Measurements from ENCODE around the gene C14orf119. TPM values are rescaled to one million over a fixed set of nuclear protein-coding genes. Genes with fewer than 3 reads are reported as not detected.

The C14orf119 gene
- total and polyA plus RNA-seq, 9 of the 15 experiments (the other 6 are each of a cell fraction or from before 2014, with no cell fraction given): 36.7 to 251 (median 51.8) TPM

DNA sequence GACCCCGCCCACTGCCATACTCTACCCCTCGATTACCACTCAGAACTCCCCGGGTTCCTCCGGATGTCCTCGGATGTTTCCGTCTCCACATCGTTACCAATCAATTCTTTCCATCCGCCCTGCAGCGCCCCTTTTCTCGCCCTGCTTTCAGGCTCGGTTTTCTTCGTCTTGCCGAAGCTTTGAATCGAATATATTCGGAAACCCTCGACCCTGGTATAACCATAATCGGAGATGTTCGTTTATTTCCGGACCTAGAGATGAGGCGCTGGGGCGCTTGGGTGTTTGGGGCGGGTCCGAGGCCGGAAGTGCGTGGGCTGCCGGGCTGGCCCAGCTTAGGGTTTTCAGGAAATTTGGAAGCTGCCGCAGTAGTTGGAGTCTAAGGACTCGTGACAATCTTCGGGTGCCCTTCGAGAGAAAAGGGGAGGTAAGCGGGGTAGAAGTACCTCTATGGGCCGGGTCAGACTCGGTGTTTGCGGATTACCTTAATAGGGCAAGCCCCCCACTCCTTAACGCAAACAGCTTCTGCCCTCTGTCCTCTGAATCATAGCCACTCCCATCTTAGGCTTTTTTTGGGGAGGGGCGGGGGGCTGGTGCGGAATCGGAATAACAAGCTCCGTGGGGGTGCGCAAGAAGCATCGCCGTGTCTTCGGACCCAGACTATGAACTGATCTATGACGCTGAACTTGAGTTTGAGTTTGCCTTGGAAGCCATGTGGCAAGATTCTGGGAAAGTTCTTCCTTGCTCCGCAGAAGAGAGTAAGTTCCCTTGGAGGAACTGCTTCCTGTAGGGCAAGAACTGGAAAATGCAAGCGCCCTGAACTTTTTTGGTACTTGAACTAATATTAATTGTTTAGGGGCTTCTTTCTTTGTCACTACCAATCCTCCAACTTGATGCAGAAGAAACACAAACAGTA is at the start of gene C14orf119 (continued):
- TF ChIP-seq, protein P1, sequence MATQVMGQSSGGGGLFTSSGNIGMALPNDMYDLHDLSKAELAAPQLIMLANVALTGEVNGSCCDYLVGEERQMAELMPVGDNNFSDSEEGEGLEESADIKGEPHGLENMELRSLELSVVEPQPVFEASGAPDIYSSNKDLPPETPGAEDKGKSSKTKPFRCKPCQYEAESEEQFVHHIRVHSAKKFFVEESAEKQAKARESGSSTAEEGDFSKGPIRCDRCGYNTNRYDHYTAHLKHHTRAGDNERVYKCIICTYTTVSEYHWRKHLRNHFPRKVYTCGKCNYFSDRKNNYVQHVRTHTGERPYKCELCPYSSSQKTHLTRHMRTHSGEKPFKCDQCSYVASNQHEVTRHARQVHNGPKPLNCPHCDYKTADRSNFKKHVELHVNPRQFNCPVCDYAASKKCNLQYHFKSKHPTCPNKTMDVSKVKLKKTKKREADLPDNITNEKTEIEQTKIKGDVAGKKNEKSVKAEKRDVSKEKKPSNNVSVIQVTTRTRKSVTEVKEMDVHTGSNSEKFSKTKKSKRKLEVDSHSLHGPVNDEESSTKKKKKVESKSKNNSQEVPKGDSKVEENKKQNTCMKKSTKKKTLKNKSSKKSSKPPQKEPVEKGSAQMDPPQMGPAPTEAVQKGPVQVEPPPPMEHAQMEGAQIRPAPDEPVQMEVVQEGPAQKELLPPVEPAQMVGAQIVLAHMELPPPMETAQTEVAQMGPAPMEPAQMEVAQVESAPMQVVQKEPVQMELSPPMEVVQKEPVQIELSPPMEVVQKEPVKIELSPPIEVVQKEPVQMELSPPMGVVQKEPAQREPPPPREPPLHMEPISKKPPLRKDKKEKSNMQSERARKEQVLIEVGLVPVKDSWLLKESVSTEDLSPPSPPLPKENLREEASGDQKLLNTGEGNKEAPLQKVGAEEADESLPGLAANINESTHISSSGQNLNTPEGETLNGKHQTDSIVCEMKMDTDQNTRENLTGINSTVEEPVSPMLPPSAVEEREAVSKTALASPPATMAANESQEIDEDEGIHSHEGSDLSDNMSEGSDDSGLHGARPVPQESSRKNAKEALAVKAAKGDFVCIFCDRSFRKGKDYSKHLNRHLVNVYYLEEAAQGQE (IDR thresholded peaks at IDR 0.05; ENCODE audit: borderline replicate concordance): no peak
- TF ChIP-seq, protein P1 (CRISPR knock-in tag; IDR thresholded peaks at IDR 0.05; ENCODE audit: low read depth): peak; percentile 62; the same call in 1 of the 2 replicates
- TF ChIP-seq GTF2F1 (IDR thresholded peaks at IDR 0.05; ENCODE audit: low read depth, low read length) (peak; percentile 57; the same call in 1 of the 2 replicates), U2AF1 (optimal IDR thresholded peaks at IDR 0.05; ENCODE audit: low read depth, low read length) (no peak), ZNF324 (CRISPR knock-in tag; IDR thresholded peaks at IDR 0.05) (no peak), NR2C1 (IDR thresholded peaks at IDR 0.05) (peak; percentile 79; the same call in 1 of the 2 replicates), NR2C1 (tag; IDR thresholded peaks at IDR 0.05) (peak; percentile 67), MEIS2 (IDR thresholded peaks at IDR 0.05; ENCODE audit: partially characterized antibody) (peak; percentile 3), MIER1 (IDR thresholded peaks at IDR 0.05; ENCODE audit: low read depth) (no peak), MCM3 (IDR thresholded peaks at IDR 0.05) (no peak), SPI1 (IDR thresholded peaks at IDR 0.05; ENCODE audit: borderline replicate concordance, low read depth, low read length) (0 out of 2 replicates have a peak, but pooled peaks have one; percentile 32), RUNX1 (IDR thresholded peaks at IDR 0.05; ENCODE audit: low read depth) (no peak)
- TF ChIP-seq, protein P2, sequence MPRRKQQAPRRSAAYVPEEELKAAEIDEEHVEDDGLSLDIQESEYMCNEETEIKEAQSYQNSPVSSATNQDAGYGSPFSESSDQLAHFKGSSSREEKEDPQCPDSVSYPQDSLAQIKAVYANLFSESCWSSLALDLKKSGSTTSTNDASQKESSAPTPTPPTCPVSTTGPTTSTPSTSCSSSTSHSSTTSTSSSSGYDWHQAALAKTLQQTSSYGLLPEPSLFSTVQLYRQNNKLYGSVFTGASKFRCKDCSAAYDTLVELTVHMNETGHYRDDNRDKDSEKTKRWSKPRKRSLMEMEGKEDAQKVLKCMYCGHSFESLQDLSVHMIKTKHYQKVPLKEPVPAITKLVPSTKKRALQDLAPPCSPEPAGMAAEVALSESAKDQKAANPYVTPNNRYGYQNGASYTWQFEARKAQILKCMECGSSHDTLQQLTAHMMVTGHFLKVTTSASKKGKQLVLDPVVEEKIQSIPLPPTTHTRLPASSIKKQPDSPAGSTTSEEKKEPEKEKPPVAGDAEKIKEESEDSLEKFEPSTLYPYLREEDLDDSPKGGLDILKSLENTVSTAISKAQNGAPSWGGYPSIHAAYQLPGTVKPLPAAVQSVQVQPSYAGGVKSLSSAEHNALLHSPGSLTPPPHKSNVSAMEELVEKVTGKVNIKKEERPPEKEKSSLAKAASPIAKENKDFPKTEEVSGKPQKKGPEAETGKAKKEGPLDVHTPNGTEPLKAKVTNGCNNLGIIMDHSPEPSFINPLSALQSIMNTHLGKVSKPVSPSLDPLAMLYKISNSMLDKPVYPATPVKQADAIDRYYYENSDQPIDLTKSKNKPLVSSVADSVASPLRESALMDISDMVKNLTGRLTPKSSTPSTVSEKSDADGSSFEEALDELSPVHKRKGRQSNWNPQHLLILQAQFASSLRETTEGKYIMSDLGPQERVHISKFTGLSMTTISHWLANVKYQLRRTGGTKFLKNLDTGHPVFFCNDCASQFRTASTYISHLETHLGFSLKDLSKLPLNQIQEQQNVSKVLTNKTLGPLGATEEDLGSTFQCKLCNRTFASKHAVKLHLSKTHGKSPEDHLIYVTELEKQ (CRISPR knock-in tag; IDR thresholded peaks at IDR 0.05): no peak
- TF ChIP-seq, protein P3, sequence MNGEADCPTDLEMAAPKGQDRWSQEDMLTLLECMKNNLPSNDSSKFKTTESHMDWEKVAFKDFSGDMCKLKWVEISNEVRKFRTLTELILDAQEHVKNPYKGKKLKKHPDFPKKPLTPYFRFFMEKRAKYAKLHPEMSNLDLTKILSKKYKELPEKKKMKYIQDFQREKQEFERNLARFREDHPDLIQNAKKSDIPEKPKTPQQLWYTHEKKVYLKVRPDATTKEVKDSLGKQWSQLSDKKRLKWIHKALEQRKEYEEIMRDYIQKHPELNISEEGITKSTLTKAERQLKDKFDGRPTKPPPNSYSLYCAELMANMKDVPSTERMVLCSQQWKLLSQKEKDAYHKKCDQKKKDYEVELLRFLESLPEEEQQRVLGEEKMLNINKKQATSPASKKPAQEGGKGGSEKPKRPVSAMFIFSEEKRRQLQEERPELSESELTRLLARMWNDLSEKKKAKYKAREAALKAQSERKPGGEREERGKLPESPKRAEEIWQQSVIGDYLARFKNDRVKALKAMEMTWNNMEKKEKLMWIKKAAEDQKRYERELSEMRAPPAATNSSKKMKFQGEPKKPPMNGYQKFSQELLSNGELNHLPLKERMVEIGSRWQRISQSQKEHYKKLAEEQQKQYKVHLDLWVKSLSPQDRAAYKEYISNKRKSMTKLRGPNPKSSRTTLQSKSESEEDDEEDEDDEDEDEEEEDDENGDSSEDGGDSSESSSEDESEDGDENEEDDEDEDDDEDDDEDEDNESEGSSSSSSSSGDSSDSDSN (IDR thresholded peaks at IDR 0.05; ENCODE audit: borderline replicate concordance in 1 of 2, low read depth in 2 of 2, low read length in 2 of 2): no peak

All from K562 (cell line).